HUDEP-2 (cell line): ENCODE data around the gene STX19.
"Not testable (repeated sequence)": the region's sequence is repeated elsewhere in the genome, so short reads cannot be mapped to it uniquely, and the experiment has no call there.

Experiments used
- DNase-seq, 76 experiments: peaks; one replicate each; lab custom pipeline; 2025; ENCODE audit not compliant: unreplicated experiment in 76 of 76; lab: John Stamatoyannopoulos, UW

Gene STX19

DNA sequence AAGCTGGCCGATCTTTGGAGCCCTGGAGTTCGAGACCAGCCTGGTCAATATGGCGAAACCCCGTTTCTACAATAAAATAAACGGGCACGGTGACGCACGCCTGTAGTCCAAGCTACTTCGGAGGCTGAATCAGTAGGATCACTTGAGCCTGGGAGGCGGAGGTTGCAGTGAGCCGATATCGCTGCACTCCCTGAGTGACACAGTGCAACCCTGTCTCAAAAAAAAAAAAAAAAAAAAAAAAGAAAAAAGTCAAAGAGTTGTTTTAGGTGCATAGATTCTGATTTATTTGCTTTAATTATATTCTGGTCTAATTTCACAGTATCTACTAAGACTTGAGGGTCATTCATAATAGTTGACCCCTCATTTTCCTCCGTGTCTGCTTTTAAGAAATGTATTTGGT is 46.7 kb downstream of the STX19 start:
- no peak for DNase-seq

DNA sequence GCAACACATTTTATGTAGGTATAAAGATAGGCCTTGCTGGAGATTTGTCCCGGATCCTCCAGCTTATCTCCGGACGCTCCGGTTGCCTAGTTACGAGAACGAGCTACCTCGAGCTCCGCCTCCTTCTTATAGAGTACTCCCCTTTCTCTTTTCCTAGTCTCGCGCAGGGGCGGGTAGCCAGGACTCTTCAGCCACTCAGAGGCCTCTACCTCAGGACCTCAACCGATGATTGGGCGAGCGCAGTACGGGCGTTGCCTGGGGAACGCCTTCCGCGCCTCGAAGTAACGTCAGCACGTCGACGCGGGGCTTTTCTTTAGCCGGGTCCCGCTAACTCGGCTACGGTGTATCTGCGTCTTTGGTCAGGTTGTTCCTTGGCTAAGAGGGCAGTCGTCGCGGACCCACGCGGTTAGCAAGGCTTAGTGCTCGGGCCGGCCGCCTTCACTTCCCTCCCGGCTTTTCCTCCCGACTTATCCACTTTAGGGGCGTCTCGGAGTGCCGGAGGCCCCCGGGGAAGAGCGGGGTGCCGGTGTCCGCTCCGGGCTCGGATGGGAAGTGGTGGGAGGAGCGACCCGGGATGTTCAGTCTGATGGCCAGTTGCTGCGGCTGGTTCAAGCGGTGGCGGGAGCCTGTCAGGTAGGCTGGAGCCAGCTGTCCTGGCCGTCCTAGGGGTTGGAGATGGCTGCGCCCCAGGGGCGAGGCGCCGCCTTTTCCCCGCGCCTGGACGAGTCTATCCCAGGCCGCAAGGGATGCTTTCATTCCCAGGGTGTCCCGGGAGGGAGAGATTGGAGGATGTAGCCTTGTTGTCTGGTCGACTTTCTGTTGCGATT is 48.3 kb downstream of the STX19 start, which contains the start of gene ARL13B:
Gene ARL13B (plus strand): TSS at position 306 of the 827 bp plus-strand sequence. CDS start 269 bp downstream, at position 575.
- DNase-seq, result peak; percentile 5 to 98 (median 95)

DNA sequence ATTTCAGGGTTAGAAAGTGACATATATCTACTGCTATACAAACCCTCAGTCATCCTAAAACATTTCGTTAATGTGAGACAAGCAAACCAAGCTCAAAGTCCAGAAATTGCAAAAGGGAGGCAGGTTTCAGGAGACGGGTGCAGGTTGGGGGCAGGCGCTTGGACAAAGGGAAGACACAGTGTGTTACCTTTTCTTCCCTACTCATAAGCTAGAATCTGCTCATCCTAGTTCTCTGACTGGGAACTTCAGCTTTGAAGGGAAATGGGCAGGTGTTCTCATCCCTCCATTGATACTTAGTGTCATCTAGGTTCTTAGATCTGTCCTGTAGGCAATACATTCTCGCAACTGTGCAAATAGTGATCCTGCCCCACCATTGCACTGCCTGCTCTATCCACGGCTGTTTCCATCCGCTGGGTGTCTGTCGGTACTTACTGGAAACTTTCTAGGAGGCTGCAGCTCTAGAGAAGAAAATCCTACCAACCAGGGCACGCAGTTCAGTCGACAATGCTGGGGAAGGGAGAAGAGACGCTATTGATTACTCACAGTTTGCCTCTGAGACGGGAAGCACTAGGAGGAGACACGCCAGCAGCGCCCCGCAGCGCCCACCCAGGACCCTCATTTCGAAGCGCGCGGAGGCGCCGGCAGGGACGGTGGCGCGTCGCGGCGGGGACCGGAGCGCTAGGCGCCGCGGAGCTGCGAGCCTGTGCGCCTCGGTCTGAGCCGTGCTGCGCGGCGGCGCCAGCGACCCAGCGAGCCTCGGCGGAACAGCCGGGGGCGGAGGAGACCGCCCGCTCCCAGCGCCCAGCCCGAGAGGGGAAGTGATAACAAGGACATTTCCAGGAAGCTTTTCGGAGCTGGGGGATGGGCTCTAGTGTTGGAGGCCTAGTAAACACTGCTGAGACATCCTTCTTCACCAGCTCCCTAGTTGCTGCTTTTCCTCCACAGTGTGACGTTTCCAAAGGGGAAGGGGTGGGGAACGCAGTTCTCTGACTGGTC is 55.0 kb downstream of the STX19 start, which contains the start of gene PROS1:
Gene PROS1 (minus strand): TSS at position 766 of the 996 bp plus-strand sequence. CDS start 147 bp downstream, at position 619.
- DNase-seq, result peak in 74 of 76 experiments; percentile 30 to 87 (median 75)

DNA sequence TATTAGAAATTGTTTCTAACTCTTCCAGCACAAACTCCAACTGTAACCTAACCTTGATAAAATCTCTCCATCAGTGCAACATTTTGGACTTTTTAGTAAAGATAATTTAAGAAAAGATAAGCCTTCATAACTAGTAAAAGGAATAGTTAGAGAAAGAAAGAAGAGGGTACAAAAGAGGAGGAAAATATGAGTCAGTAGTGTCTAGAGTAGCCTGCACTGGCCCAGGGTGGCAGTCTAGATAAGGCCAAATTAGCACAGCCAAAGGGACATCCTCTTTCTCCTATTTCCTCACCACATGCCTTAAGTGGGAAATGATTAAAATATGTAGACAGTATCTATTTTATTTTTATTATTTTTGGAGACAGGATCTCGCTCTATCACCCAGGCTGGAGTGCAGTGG is 58.4 kb downstream of the STX19 start:
- peak in 59 of 76 experiments; percentile 5 to 80 (median 41) for DNase-seq

DNA sequence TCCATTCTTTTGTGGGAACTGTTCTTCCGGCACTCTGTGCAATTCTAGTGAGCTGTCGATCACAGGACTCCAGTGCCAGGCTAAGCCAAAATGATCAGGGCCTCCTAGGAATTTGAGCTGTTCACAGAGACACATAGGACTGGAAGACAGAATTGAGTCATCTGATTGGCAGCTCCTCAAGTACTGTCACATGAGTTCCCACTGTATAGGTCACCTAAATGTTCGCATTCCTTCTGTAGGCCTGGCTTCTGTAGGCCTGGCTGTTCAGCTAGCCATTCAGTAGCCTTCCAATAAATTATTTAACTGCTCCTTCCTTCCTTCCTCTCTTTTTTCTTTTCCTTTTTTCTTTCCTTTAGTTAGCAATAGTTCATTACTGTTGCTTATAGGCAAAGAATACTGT is 59.0 kb downstream of the STX19 start:
- peak in 63 of 76 experiments; percentile 3 to 78 (median 47) for DNase-seq

DNA sequence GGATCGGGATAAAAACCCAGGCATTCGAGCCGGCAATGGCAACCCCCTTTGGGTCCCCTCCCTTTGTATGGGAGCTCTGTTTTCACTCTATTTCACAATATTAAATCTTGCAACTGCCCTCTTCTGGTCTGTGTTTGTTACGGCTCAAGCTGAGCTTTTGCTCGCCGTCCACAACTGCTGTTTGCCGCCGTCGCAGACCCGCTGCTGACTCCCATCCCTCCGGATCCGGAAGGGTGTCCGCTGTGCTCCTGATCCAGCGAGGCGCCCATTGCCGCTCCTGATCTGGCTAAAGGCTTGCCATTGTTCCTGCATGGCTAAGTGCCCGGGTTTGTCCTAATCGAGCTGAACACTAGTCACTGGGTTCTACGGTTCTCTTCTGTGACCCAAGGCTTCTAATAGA is 63.3 kb downstream of the STX19 start:
- not testable (repeated sequence) for DNase-seq
